HS-27A (cell line): ENCODE data around the gene ARHGAP8.
"Not testable (repeated sequence)": the region's sequence is repeated elsewhere in the genome, so short reads cannot be mapped to it uniquely, and the experiment has no call there.

ENCODE experiments used
- DNase-seq: peaks from one replicate; pipeline ENCODE4 v3.0.0-alpha.2; 2012; ENCODE audit warnings: low read depth, missing footprints

Gene ARHGAP8

DNA sequence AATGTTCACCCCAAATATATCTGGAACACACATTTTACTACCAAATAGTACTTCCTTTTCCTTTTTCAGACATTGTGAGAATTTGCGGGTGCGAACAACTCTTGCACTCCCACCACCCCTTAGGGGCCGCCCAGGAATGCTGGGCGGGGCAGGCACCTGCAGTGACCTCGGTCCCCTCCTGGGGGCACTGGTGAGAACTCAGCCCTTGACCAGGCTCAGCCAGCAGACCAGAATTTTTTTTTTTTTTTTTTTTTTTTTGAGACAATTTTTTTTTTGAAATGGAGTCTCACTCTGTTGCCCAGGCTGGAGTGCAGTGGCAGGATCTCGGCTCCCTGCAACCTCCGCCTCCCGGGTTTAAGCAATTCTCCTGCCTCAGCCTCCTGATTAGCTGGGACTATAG lies 75.8 kb downstream of the ARHGAP8 start:
- no peak for DNase-seq

DNA sequence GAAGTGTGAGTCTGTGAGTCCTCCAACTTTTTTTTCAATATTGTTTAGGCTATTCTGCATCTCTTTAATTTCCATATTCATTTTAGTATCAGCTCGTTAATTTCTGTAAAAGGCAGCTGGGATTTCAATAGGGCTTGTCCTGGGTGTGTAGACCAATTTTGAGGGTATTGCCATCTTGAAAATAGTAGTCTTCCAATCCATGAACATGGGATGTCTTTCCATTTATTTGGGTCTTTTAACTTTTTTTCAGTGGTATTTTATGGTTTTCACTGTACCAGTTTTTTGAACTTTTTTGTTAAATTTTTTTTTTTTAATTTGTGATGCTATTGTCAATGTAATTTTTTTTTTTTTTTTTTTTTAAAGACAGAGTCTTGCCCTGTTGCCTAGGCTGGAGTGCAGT lies 79.5 kb downstream of the ARHGAP8 start:
- DNase-seq = no peak

GRCh38 chr22:44834065-44834464 lies 81.7 kb downstream of the ARHGAP8 start:
- no peak for DNase-seq

GRCh38 chr22:44837481-44837880 lies 85.1 kb downstream of the ARHGAP8 start:
- DNase-seq = no peak

DNA sequence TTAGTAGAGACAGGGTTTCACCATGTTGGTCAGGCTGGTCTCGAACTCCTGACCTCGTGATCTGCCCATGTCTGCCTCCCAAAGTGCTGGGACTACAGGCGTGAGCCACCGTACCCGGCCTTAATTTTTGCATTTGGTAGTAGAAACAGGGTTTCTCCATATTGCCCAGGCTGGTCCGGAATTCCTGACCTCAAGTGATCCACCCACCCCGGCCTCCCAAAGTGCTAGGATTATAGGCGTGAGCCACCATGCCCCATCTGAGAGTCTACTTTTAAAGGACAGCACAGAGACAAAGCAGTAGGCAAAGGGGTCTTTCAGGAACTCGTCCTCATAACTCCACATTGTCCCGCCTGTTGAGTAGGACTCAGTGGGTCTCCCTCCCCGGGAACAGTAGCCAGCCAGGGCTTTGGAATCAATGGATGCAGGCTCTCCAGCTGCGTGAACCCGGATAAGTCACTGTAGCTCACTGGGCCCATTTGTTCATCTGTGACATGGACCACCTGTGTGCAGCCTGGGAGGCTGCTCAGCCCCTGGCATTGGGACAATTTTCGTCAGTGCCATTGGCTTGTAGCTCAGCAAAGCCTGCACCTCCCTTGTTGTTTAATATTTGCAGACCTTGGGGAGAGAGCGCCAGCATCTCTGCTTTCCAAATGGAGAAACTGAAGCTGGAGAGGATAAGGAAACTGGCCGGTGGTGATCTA lies 86.1 kb downstream of the ARHGAP8 start:
- DNase-seq = no peak

- no peak for DNase-seq
These were observed 86.7 kb downstream of the ARHGAP8 start for GRCh38 chr22:44839061-44839460.

DNA sequence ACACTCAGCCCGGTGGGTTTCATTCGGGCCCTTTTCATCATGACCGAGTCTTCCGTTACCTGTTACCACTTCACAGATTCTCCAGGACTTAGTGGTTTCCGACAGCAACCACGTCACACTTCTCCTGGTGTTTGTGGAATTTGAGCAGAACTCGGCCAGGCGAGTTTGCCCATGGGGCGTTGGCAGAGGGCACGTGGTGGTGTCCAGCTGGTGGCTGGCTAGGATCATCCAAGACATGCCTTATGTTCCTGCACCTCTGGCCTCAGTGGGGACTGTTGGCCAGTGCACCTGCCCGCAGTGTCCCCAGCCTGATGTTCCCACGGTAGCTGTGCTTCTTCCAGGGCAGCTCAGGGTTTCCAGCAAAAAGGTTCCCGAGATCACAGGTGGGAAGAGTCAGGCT lies 87.3 kb downstream of the ARHGAP8 start:
- no peak for DNase-seq

GRCh38 chr22:44840611-44841322 lies 88.4 kb downstream of the ARHGAP8 start:
- no peak for DNase-seq

- DNase-seq = no peak
These were observed 90.0 kb downstream of the ARHGAP8 start for GRCh38 chr22:44842417-44842816.

- DNase-seq = no peak
These were observed 92.8 kb downstream of the ARHGAP8 start for GRCh38 chr22:44845191-44845590.

GRCh38 chr22:44845796-44846720 lies 93.7 kb downstream of the ARHGAP8 start:
- no peak for DNase-seq

DNA sequence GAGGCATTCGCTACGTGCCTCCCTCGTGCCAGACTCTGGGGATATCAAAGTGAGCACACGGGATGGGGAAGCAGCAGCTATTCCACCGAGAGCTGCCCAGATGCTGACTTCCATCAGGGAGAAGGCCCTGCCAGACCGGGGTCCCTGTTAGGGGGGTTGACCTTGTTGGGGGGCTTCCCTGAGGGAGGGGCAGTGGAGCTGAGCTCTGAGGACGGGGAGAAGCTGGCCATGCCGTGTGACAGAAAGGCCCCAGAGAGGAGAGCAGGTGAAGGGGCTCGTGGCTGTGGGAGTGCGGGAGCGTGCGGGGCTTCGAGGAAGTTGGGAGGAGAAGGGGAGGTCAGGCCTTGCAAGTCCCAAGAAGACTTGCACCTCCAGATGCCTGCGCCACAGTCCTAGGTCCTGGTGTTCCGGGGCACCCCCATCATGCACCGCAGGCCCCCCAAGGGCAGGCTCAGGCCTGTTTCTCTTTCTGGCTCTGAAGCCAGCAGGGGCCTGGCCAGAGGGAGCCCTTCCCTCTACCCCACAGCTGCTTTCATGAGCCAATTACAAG lies 94.4 kb downstream of the ARHGAP8 start:
- DNase-seq = no peak

GRCh38 chr22:44847380-44847779 lies 95.0 kb downstream of the ARHGAP8 start:
- no peak for DNase-seq

GRCh38 chr22:44847892-44848291 lies 95.5 kb downstream of the ARHGAP8 start:
- DNase-seq = no peak

DNA sequence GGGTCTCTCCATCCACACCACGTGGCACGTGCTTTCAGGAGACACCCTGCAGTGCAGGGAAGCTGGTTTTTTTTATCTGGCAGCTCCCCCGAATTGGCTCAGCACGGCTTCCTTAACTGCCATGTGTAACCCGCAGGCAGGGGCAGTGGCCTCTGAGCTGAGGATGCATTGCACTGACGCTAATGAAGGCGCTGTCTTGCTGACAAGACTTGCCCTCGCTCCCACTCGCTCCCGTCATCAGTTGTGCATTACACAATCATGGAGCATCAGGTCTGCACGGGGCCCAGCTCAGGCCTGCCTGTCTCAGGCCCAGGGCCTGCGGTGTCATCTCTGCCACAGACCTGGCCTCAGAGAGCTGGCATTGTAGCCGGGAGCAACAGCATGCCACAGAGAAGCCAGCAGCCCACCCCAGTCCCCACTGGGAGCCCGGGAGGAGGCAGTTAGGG lies 95.9 kb downstream of the ARHGAP8 start:
- no peak for DNase-seq

- no peak for DNase-seq
These were observed 96.5 kb downstream of the ARHGAP8 start for GRCh38 chr22:44848791-44849420.

DNA sequence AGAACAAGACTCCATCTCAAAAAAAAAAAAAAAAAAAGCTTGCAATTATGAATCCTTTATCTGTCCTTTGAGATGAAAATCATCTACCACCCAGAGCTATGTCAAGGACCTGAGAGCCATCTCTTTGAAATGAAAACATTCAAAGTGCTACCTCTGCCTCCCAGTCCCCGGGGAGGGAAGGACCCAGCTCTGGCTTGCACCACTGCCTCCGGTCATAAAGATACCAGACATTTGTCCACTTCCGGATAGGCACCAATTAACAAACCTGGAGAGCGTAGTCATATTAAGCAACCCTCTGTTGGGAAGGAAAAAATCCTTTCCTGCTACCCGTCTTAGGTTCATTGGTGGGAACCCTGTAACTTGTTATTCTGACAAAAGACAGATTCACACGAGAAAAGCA lies 98.6 kb downstream of the ARHGAP8 start:
- no peak for DNase-seq

DNA sequence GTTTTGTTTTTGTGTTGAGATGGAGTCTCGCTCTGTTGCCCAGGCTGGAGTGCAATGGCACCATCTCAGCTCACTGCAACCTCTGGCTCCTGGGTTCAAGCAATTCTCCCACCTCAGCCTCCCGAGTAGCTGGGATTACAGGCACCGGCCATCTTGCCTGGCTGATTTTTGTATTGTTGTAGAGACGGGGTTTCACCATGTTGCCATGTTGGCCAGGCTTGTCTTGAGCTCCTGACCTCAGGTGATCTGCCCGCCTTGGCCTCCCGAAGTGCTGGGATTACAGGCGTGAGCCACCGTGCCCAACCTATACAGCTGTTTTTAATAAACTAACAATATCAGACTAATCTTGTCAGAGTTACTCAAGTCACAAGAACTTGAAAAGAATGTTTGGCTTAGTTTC lies 102.3 kb downstream of the ARHGAP8 start:
- DNase-seq = not testable (repeated sequence)

GRCh38 chr22:44855855-44856254 lies 103.5 kb downstream of the ARHGAP8 start:
- no peak for DNase-seq

GRCh38 chr22:44858819-44859218 lies 106.4 kb downstream of the ARHGAP8 start:
- not testable (repeated sequence) for DNase-seq

GRCh38 chr22:44859641-44860040 lies 107.3 kb downstream of the ARHGAP8 start:
- no peak for DNase-seq

- DNase-seq = no peak
These were observed 107.9 kb downstream of the ARHGAP8 start for GRCh38 chr22:44860311-44860710.
